Epithelial cell of proximal tubule (primary cell): ENCODE data around the gene VPS35L. TPM values are rescaled to one million over a fixed set of nuclear protein-coding genes. Genes with fewer than 3 reads are reported as not detected.

ENCODE experiments used
- DNase-seq: peaks from one replicate; pipeline ENCODE4 v3.0.0-alpha.2; 2011; ENCODE audit warnings: low read depth
- H3K4me3 ChIP-seq: 2 replicates; pipeline ENCODE4 v1.5.1; 2011; ENCODE audit warnings: low read depth, mild to moderate bottlenecking, low read length
- total RNA-seq: library from RNA; depleted of rRNA; stranded (reverse); fragments of >200 nt; gene quantifications from 2 replicates; pipeline ENCODE4 v1.2.3, GENCODE V29; 2015
- TF ChIP-seq, protein P1 (sequence below): conservative IDR thresholded peaks from 2 replicates; pipeline ENCODE4 v1.5.1; 2012; ENCODE audit warnings: low read depth, mild to moderate bottlenecking, low read length

The VPS35L gene
- total RNA-seq, 1 donor from 2014 or later, result 36.9 TPM

DNA sequence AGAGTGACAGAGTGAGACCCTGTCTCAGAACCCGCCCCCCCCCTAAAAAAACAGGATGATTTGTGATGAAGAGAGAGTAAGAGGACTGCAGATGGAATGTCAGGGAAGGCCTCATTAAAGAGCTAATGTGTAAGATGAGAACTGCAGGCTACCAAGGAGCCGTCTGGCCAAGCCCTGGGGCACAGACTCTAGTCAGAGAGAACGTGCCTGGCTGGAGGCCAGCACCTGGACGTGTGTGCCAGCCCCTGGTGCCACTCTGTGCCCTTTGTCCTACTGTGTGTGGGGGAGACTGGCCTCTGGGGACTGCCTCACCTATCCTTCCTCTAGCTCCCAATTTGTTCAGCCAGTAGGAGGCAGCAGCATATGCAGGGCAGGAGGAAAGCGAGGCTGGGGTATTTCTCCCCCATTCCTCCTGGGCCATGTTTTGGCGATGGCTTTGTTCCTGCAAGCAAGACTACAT lies 125.4 kb downstream of the VPS35L start:
- no peak for DNase-seq
- TF ChIP-seq, protein P1, sequence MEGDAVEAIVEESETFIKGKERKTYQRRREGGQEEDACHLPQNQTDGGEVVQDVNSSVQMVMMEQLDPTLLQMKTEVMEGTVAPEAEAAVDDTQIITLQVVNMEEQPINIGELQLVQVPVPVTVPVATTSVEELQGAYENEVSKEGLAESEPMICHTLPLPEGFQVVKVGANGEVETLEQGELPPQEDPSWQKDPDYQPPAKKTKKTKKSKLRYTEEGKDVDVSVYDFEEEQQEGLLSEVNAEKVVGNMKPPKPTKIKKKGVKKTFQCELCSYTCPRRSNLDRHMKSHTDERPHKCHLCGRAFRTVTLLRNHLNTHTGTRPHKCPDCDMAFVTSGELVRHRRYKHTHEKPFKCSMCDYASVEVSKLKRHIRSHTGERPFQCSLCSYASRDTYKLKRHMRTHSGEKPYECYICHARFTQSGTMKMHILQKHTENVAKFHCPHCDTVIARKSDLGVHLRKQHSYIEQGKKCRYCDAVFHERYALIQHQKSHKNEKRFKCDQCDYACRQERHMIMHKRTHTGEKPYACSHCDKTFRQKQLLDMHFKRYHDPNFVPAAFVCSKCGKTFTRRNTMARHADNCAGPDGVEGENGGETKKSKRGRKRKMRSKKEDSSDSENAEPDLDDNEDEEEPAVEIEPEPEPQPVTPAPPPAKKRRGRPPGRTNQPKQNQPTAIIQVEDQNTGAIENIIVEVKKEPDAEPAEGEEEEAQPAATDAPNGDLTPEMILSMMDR, result peak; percentile 42
- H3K4me3 ChIP-seq, result no peak overlapping the region

DNA sequence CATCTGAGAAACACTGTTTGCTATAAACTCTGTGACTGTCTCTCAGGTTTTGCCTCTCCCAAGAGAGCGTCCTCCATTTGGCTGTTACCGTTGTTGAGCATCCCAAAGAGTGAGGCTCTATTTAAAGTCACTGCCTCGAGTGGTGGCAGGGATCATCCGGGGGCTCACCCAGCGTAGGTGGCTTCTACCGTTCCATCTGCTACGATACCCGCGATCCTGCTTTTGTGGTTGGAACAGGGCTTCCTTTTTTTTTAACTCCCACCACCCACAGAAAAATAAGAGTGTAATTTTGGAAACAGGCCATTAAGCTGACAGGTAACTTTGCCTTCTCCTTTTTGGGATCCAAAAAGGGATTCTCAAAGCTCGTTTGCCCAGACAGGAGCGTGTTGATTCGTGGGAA lies 126.1 kb downstream of the VPS35L start:
- no peak for DNase-seq
- TF ChIP-seq, protein P1, result no peak
- H3K4me3 ChIP-seq, result no peak overlapping the region

DNA sequence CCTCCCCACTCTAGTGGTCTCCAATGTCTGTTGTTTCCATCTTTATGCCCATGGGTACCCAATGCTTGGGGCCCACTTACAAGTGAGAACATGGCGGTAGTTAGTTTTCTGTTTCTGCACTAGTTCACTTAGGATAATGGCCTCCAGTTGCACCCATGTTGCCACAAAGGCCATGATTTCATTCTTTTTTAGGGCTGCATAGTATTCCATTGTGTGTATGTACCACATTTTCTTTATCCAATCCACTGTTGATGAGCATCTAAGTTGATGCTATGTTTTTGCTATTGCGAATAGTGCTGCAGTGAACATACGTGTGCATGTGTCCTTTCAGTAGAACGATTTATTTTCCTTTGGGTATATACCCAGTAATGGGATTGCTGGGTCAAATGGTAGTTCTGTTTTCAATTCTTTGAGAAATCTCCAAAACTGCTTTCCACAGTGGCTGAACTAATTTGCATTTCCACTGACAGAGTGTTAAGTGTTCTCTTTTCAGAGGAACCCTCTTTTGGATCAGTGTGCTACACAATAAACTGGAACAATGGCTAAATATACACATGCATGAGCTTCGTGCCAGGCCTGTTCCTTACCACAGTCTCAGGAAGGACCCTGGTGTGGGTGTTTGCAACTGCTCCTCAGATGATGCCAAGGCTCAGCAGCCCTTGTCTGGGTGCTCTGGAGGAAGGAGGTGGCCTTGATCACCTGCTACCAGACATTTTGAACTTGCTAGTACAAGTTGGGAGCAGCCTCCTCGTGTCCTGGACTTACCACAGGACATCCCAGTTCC lies 128.1 kb downstream of the VPS35L start:
- DNase-seq, result no peak
- H3K4me3 ChIP-seq, result no peak overlapping the region
- TF ChIP-seq, protein P1, result no peak

DNA sequence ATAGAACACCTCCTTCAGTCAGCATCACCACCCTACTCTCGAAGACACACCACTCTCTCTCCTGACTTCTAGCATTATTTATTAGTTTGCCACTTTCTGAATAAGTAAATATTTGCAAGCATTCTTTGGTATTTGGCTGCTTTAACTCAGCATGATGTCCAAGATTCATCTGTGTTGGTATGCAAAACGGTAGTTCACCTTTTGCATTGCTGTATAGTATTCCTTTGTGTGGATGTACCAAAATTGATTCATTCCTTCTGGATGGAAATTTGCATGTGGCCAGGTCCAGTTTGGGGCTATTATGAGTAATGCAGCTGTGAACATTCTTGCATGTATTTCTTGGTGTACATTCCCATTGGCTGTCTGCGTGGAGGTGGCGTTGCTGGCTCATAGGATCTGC lies 129.7 kb downstream of the VPS35L start:
- no peak overlapping the region for H3K4me3 ChIP-seq
- DNase-seq, result no peak
- TF ChIP-seq, protein P1, result no peak

DNA sequence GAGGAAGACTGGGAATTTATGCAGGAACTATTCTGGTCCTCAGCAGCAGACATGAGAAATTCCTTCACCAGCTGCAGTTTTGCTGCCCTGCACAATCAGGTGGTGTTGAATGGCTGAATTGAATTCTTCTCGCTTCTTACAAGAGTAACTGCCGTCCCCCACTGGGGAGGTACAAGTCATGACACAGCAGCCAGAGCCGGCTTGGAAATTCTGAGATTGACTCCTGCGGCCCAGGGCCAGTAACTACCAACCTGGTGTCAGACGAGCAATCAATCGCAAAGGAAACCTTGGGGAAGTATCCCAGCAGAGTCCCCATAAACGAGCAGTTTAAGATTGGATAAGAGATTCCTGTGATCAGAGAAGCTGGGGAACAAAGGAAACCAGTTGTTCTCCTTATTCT lies 131.8 kb downstream of the VPS35L start:
- TF ChIP-seq, protein P1, result no peak
- no peak overlapping the region for H3K4me3 ChIP-seq
- no peak for DNase-seq

DNA sequence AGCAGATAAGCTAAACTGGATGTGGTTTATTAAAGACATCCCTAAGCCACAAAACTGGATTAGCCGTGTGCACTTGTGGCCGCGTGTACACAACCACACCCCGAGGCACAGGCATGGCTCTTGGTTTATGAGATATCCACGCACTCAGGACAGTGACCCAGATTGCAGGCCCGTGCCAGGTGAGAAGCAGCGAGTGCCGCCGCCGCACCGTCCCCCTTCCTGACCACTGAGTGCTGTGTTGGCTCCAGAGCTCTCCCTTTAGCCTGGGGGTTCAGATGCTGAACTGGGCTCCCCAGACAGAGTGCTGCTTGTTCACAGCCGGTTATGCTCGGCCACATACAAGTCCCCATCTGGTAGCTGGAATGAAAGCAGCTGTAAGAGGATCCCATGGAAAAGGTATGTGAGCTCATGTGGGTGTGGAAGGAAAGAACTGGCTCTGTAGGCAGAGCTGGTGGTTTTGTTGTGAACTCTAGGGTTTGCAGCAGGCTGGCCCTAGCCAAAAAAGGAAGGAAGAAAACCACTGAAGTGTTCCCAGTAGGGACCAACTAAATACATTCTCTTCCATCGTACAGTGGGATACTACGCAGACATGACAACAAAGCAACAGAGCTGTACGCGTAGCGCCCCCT lies 133.0 kb downstream of the VPS35L start:
- no peak overlapping the region for H3K4me3 ChIP-seq
- TF ChIP-seq, protein P1, result no peak
- DNase-seq, result no peak
